K562 (cell line): ENCODE measurements around the gene BCL2L12. TPM values are rescaled to one million over a fixed set of nuclear protein-coding genes. Genes with fewer than 3 reads are reported as not detected.

Experiments used
- ATAC-seq: fragments of 200-7000 bp; cut with Tn5 transposase; 3 replicates; pipeline ENCODE4 v1.9.1; 2020; ENCODE audit warnings: moderate library complexity
- BruUV-seq: library from RNA; stranded (reverse); fragments of 400-500 nt; replicated peaks from 2 replicates; lab custom pipeline; 2021; lab: Mats Ljungman, UMichigan
- CTCF ChIA-PET: fragments of 300-600 bp; formaldehyde crosslinking; extraction: SDS; loops from one replicate; lab custom pipeline; 2021; ENCODE audit warnings: low intra/inter-chr PET ratio; lab: Yijun Ruan, JAX
- POLR2A ChIA-PET: fragments of 300-600, 350-650 bp; sonication (Branson Sonifier 250); formaldehyde crosslinking; extraction: SDS; loops from one replicate; lab custom pipeline; 2021; ENCODE audit warnings: antibody characterized with exemption, inconsistent platforms; lab: Yijun Ruan, JAX
- DNase-seq, 4 experiments: peaks; one replicate each; pipeline versions ENCODE4 v3.0.0 to v3.0.0-alpha.2; 2011 to 2018; ENCODE audit warnings: low spot score in 3 of 4, mixed read lengths in 3 of 4; ENCODE audit errors: extremely low read depth in 1 of 4
- FAIRE-seq: peaks from 2 replicates; lab custom pipeline; 2011; peaks lifted over from hg19 to GRCh38; lab: Jason Lieb, UNC
- H2AFZ ChIP-seq: 2 replicates; pipeline ENCODE4 v1.6.0; 2011; ENCODE audit warnings: low read depth, low read length, control low read depth, inconsistent platforms
- H3K27ac ChIP-seq: fragments of 200-600 bp; 3 replicates; pipeline ENCODE4 v1.8.0; 2011; ENCODE audit warnings: low read depth, mild to moderate bottlenecking, control low read depth, inconsistent platforms, low read length, moderate library complexity, mixed read lengths; ENCODE audit errors: extremely low read depth
- H3K27me3 ChIP-seq, 2 experiments: fragments of 300-600 bp in 1 of 2; 2 replicates in 1 of 2; 3 replicates in 1 of 2; pipeline versions ENCODE4 v1.6.0 to v1.8.0; 2011; ENCODE audit warnings: inconsistent platforms in 2 of 2, low read length in 2 of 2, mild to moderate bottlenecking in 1 of 2, mixed read lengths in 1 of 2, moderate library complexity in 1 of 2; ENCODE audit not compliant: control insufficient read depth in 2 of 2, insufficient read depth in 2 of 2
- H3K36me3 ChIP-seq: fragments of 300-600 bp; 3 replicates; pipeline ENCODE4 v1.8.0; 2011; ENCODE audit warnings: mild to moderate bottlenecking, low read length, inconsistent platforms; ENCODE audit not compliant: control insufficient read depth, insufficient read depth
- H3K4me1 ChIP-seq, 2 experiments: fragments of 200-600 bp in 1 of 2; replicated peaks in 1 of 2; 2 replicates in 1 of 2; 3 replicates in 1 of 2; pipeline versions ENCODE4 v1.5.1 to v1.8.0; 2011; ENCODE audit warnings: inconsistent platforms in 2 of 2, low read length in 2 of 2, mild to moderate bottlenecking in 1 of 2, mixed read lengths in 1 of 2, moderate library complexity in 1 of 2; ENCODE audit not compliant: control insufficient read depth in 2 of 2, insufficient read depth in 2 of 2
- H3K4me2 ChIP-seq: 2 replicates; pipeline ENCODE4 v1.6.1; 2011; ENCODE audit warnings: low read length, control low read depth, inconsistent platforms, mixed read lengths; ENCODE audit not compliant: insufficient read depth
- H3K4me3 ChIP-seq: fragments of 200-600 bp; sonication (generic), shearing (Covaris generic); 2 replicates; pipeline ENCODE4 v1.5.1; 2016; ENCODE audit warnings: control low read depth, inconsistent platforms
- H3K79me2 ChIP-seq: fragments of 200-600 bp; 3 replicates; pipeline ENCODE4 v1.8.0; 2011; ENCODE audit warnings: low read length, inconsistent platforms; ENCODE audit not compliant: control insufficient read depth, insufficient read depth
- H3K9ac ChIP-seq, 2 experiments: 2 replicates each; pipeline versions ENCODE4 v1.6.0 to v1.6.1; 2011; ENCODE audit warnings: low read depth in 2 of 2, low read length in 2 of 2, control low read depth in 1 of 2, inconsistent platforms in 1 of 2, mild to moderate bottlenecking in 1 of 2, mixed read lengths in 1 of 2; ENCODE audit not compliant: insufficient read depth in 1 of 2
- H3K9me1 ChIP-seq: one replicate; pipeline ENCODE4 v1.6.0; 2011; ENCODE audit warnings: inconsistent platforms, mild to moderate bottlenecking, low read length, moderate library complexity; ENCODE audit not compliant: control insufficient read depth, insufficient read depth
- H3K9me3 ChIP-seq: replicated peaks from 2 replicates; pipeline ENCODE4 v1.5.1; 2011; ENCODE audit warnings: low read depth, low read length, inconsistent platforms; ENCODE audit not compliant: control insufficient read depth, insufficient read depth
- H4K20me1 ChIP-seq: replicated peaks from 2 replicates; pipeline ENCODE4 v1.6.1; 2011; ENCODE audit warnings: low read length, inconsistent platforms, mixed read lengths; ENCODE audit not compliant: control insufficient read depth, insufficient read depth
- ARHGAP35 ChIP-seq: fragments of 450-650 bp; IDR thresholded peaks from 2 replicates; pipeline ENCODE4 v1.6.1; 2018; ENCODE audit not compliant: partially characterized antibody
- CHD4 ChIP-seq: fragments of 200-600 bp; sonication (generic); IDR thresholded peaks from 3 replicates; pipeline ENCODE4 v1.6.1; 2012; ENCODE audit warnings: low read depth, mild to moderate bottlenecking, mixed read lengths, low read length, inconsistent platforms; ENCODE audit not compliant: insufficient read depth, insufficient replicate concordance, poor library complexity, severe bottlenecking
- ETS2 ChIP-seq: IDR thresholded peaks from 2 replicates; pipeline ENCODE4 v1.6.1; 2016; ENCODE audit warnings: borderline replicate concordance, missing genetic modification characterization, mild to moderate bottlenecking, moderate library complexity, missing compliant biosample characterization; ENCODE audit not compliant: poor library complexity, severe bottlenecking
- GTF2F1 ChIP-seq: IDR thresholded peaks from 2 replicates; pipeline ENCODE4 v1.6.1; 2011; ENCODE audit warnings: low read depth, low read length, improper control_type of control experiment
- ILF3 ChIP-seq: fragments of 450-650 bp; IDR thresholded peaks from 2 replicates; pipeline ENCODE4 v1.6.1; 2018; ENCODE audit warnings: antibody characterized with exemption, mild to moderate bottlenecking, moderate library complexity, borderline replicate concordance
- SNIP1 ChIP-seq: fragments of 450-650 bp; IDR thresholded peaks from 2 replicates; pipeline ENCODE4 v1.7.1; 2017; ENCODE audit warnings: low read depth, mild to moderate bottlenecking
- ZFP36 ChIP-seq: fragments of 150-350 bp; IDR thresholded peaks from 2 replicates; pipeline ENCODE4 v1.6.1; 2018; ENCODE audit warnings: low read length, low read depth; ENCODE audit not compliant: partially characterized antibody
- ZNF431 ChIP-seq: sonication (generic); formaldehyde crosslinking; IDR thresholded peaks from 2 replicates; pipeline ENCODE4 v1.8.0; 2022; ENCODE audit warnings: mild to moderate bottlenecking, missing genetic modification reagents
- ZNF668 ChIP-seq: fragments of 250-450 bp; sonication (Bioruptor Pico); IDR thresholded peaks from 2 replicates; pipeline ENCODE4 v1.8.0; 2022; ENCODE audit warnings: mild to moderate bottlenecking, inconsistent platforms
- WGBS: fragments of 100-300 bp; shearing (Covaris generic); methylation state at CpG from one replicate; pipeline ENCODE4 v1.1.6; 2016; ENCODE audit warnings: low coverage, mixed read lengths; ENCODE audit not compliant: insufficient coverage; ENCODE audit errors: missing lambda C conversion rate; 5-methylcytosine and 5-hydroxymethylcytosine counted together
- in situ Hi-C: fragments of 300-500 bp; cut with MboI; formaldehyde crosslinking; loops from 4 replicates; pipeline ENCODE4 v1.15.0; 2018; ENCODE audit warnings: inconsistent platforms, mixed read lengths
- intact Hi-C: fragments of 100-400 bp; cut with micrococcal nuclease; formaldehyde crosslinking; loops from 2 replicates; pipeline ENCODE4 v1.14.2; 2022
- polyA plus RNA-seq, 8 experiments: library from polyadenylated mRNA; depleted of rRNA in 4 of 8; stranded (reverse) in 5 of 8; unstranded in 3 of 8; fragments of >200 nt; fragmentation: Nextera tagmentation in 2 of 8; fragmentation: Illumina TruSeq in 1 of 8; extraction: Ambion mirVana in 2 of 8; extraction: Trizol in 1 of 8; gene quantifications; 2 replicates each; pipeline versions ENCODE4 v1.2.1 to v1.2.3, GENCODE V29; 2011 to 2014; ENCODE audit warnings: inconsistent platforms in 1 of 8, missing spikeins in 1 of 8
- total RNA-seq, 7 experiments: library from RNA; depleted of rRNA in 6 of 7; stranded (reverse); fragments of >200 nt in 6 of 7; fragmentation: Illumina TruSeq in 2 of 7; extraction: Trizol in 2 of 7; gene quantifications; 2 replicates each; pipeline versions ENCODE4 v1.2.1 to v1.2.3, GENCODE V29; 2011 to 2021; ENCODE audit warnings: low replicate concordance in 1 of 7
- TF ChIP-seq, protein P1 (sequence below): fragments of 450-650 bp; IDR thresholded peaks from 2 replicates; pipeline ENCODE4 v1.6.1; 2016; ENCODE audit warnings: missing biosample characterization, missing genetic modification characterization
- TF ChIP-seq, protein P2 (sequence below): sonication (generic); formaldehyde crosslinking; IDR thresholded peaks from 2 replicates; pipeline ENCODE4 v1.8.1; 2023; ENCODE audit warnings: mild to moderate bottlenecking, missing genetic modification reagents
- TF ChIP-seq, protein P3 (sequence below): fragments of 450-650 bp; formaldehyde crosslinking; IDR thresholded peaks from 2 replicates; pipeline ENCODE4 v1.4.0; 2020; ENCODE audit warnings: mild to moderate bottlenecking, moderate library complexity
- TF ChIP-seq, protein P4 (sequence below): sonication (generic); formaldehyde crosslinking; IDR thresholded peaks from 2 replicates; pipeline ENCODE4 v1.8.1; 2023; ENCODE audit warnings: mild to moderate bottlenecking, missing genetic modification reagents

Gene BCL2L12
- total and polyA plus RNA-seq, 9 of the 15 experiments (the other 6 are each of a cell fraction or from before 2014, with no cell fraction given) = 7.4 to 263 (median 81.2) TPM

DNA sequence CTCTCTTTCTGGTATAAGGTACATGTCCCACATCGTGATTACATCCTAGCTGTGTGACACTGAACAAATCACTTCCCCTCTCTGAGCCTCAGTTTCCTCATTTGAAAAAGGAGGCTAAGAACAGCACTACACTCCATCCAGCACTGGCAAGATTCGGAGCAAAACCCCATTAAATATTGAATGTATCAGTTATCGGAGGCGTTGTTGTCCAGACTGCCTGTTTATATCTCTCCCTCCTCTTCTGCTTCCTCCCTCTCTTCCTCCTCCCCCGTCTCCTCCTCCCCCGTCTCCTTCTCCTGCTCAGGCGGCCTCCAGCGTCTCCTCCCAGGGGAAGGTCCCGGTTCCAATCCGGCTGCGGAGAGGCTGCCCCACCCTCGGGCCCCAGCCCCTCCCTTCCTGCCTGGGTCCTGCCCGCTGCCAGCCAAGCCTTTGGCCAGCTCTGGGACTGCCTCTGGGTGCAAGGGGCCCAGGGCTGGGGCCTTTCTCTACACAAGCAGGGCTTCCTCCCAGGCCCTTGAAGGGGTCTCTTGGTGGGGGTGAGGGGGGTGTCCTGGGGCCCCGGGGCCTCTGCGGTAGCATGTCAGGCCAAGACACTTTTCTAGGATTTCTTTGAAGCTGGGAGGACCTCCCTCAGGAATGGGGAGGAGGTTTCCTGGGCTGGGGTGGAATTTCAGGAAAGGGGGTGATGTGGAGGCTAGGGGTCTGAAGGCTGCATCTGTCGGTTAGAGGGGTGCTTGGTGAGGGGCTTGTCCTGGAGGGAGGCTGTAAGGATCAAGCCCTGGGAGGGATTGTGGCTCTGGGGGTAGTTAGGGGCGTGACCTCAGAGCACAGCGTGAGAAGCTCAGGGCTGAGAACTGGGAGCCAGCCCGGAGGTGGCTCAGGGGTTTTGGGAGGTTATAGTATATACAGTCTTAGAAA lies 27.7 kb upstream of the BCL2L12 start:
- FAIRE-seq (peak; percentile 69), ATAC-seq (no peak), DNase-seq (peak; percentile 51 to 77 (median 73))
- Histone ChIP-seq H3K4me3 (peak overlapping the region; percentile 18; the same call in 1 of the 2 replicates), H3K36me3 (no peaks in the 10 kb centered on the region), H3K9me3 (no peaks in the 10 kb centered on the region), H3K4me1 (peaks cover 13 to 51% of the 10 kb centered on the region in 2 experiments), H3K4me2 (peak overlapping the region; percentile 48), H2AFZ (peak overlapping the region; percentile 19; the same call in 1 of the 2 replicates), H3K9me1 (no peaks in the 10 kb centered on the region), H4K20me1 (no peaks in the 10 kb centered on the region), H3K79me2 (peaks cover 20% of the 10 kb centered on the region), H3K27me3 (no peaks in the 10 kb centered on the region), H3K27ac (no peak overlapping the region; the same call in 2 of the 3 replicates), H3K9ac (peak overlapping the region; percentile 13 to 75; a peak in 2 of 4 replicates)
- no TSS peak for BruUV-seq
- WGBS = 19% methylated on average over 8 of the region's 19 CpGs
- intact Hi-C loops = no loop called here
- ChIA-PET POLR2A (interaction anchor here (0.8 to 1.8 kb wide), 3 partner anchors 10 to 38 kb away, joined by 3 to 4 read pairs (median 3); no protein-coding TSS in a partner anchor), CTCF (no interaction called here)
- in situ Hi-C loops = no loop called here
- TF ChIP-seq, protein P1, sequence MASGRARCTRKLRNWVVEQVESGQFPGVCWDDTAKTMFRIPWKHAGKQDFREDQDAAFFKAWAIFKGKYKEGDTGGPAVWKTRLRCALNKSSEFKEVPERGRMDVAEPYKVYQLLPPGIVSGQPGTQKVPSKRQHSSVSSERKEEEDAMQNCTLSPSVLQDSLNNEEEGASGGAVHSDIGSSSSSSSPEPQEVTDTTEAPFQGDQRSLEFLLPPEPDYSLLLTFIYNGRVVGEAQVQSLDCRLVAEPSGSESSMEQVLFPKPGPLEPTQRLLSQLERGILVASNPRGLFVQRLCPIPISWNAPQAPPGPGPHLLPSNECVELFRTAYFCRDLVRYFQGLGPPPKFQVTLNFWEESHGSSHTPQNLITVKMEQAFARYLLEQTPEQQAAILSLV (tag) = no peak
- TF ChIP-seq SNIP1 = no peak
- peak; percentile 77 for TF ChIP-seq ZFP36
- no peak for TF ChIP-seq ILF3
- TF ChIP-seq ZNF668 (CRISPR knock-in tag) = no peak
- TF ChIP-seq ARHGAP35 = no peak
- TF ChIP-seq, protein P2, sequence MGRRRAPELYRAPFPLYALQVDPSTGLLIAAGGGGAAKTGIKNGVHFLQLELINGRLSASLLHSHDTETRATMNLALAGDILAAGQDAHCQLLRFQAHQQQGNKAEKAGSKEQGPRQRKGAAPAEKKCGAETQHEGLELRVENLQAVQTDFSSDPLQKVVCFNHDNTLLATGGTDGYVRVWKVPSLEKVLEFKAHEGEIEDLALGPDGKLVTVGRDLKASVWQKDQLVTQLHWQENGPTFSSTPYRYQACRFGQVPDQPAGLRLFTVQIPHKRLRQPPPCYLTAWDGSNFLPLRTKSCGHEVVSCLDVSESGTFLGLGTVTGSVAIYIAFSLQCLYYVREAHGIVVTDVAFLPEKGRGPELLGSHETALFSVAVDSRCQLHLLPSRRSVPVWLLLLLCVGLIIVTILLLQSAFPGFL (CRISPR knock-in tag) = no peak
- TF ChIP-seq, protein P3, sequence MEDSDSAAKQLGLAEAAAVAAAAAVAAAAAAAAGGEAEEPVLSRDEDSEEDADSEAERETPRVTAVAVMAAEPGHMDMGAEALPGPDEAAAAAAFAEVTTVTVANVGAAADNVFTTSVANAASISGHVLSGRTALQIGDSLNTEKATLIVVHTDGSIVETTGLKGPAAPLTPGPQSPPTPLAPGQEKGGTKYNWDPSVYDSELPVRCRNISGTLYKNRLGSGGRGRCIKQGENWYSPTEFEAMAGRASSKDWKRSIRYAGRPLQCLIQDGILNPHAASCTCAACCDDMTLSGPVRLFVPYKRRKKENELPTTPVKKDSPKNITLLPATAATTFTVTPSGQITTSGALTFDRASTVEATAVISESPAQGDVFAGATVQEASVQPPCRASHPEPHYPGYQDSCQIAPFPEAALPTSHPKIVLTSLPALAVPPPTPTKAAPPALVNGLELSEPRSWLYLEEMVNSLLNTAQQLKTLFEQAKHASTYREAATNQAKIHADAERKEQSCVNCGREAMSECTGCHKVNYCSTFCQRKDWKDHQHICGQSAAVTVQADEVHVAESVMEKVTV (CRISPR knock-in tag) = no peak
- TF ChIP-seq ETS2 (tag) = no peak
- TF ChIP-seq, protein P4, sequence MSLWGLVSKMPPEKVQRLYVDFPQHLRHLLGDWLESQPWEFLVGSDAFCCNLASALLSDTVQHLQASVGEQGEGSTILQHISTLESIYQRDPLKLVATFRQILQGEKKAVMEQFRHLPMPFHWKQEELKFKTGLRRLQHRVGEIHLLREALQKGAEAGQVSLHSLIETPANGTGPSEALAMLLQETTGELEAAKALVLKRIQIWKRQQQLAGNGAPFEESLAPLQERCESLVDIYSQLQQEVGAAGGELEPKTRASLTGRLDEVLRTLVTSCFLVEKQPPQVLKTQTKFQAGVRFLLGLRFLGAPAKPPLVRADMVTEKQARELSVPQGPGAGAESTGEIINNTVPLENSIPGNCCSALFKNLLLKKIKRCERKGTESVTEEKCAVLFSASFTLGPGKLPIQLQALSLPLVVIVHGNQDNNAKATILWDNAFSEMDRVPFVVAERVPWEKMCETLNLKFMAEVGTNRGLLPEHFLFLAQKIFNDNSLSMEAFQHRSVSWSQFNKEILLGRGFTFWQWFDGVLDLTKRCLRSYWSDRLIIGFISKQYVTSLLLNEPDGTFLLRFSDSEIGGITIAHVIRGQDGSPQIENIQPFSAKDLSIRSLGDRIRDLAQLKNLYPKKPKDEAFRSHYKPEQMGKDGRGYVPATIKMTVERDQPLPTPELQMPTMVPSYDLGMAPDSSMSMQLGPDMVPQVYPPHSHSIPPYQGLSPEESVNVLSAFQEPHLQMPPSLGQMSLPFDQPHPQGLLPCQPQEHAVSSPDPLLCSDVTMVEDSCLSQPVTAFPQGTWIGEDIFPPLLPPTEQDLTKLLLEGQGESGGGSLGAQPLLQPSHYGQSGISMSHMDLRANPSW (CRISPR knock-in tag) = no peak
- TF ChIP-seq GTF2F1 = no peak
- TF ChIP-seq ZNF431 (CRISPR knock-in tag) = no peak
- TF ChIP-seq CHD4 = no peak
